ENCODE measurements around the gene RAD51B.

DNA sequence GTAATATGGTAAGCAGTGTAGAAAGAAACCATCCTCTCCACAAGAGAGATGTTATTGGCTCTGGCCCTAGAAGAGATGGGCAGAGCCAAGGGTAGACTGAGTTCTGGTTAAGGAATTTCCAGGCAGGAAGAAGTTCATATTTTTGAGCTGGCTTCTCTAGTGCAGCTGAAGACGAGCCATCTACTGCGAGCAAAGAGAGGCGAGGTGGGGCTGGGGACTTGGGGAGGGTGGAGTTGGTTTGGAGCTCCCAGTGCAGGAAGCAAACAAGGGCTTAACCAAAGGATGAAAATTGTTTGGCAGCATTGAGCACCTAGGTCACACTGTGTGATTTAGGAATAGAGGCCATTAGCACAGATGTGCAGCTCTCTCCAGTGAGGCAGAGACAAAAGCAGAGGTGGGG lies 733.7 kb downstream of the RAD51B start:
- TF ChIP-seq, protein P1, sequence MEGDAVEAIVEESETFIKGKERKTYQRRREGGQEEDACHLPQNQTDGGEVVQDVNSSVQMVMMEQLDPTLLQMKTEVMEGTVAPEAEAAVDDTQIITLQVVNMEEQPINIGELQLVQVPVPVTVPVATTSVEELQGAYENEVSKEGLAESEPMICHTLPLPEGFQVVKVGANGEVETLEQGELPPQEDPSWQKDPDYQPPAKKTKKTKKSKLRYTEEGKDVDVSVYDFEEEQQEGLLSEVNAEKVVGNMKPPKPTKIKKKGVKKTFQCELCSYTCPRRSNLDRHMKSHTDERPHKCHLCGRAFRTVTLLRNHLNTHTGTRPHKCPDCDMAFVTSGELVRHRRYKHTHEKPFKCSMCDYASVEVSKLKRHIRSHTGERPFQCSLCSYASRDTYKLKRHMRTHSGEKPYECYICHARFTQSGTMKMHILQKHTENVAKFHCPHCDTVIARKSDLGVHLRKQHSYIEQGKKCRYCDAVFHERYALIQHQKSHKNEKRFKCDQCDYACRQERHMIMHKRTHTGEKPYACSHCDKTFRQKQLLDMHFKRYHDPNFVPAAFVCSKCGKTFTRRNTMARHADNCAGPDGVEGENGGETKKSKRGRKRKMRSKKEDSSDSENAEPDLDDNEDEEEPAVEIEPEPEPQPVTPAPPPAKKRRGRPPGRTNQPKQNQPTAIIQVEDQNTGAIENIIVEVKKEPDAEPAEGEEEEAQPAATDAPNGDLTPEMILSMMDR (IDR thresholded peaks at IDR 0.05) = no peak
- TF ChIP-seq POLR2A (IDR thresholded peaks at IDR 0.05) (no peak), POLR2AphosphoS5 (IDR thresholded peaks at IDR 0.05) (no peak), EP300 (IDR thresholded peaks at IDR 0.05) (no peak)
